Right renal pelvis (tissue), 4 donors: Measurements from ENCODE around the gene PPP2R5B. TPM values are rescaled to one million over a fixed set of nuclear protein-coding genes. Genes with fewer than 3 reads are reported as not detected.
A peak's percentile ranks its signal among the peaks of the same experiment; 100 is the strongest.
"Not testable (repeated sequence)": the region's sequence is repeated elsewhere in the genome, so short reads cannot be mapped to it uniquely, and the experiment has no call there.

ENCODE experiments used
- DNase-seq, 4 donors: peaks; one replicate each; pipeline ENCODE4 v3.0.0-alpha.2; 2013; ENCODE audit warnings: low read depth in 4 of 4, low spot score in 3 of 4, missing footprints in 1 of 4
- polyA plus RNA-seq, 4 donors: library from polyadenylated mRNA; unstranded; fragments of 120-200 nt; gene quantifications; one replicate each; pipeline ENCODE4 v1.2.1, GENCODE V29; 2013; ENCODE audit not compliant: insufficient read length in 4 of 4

The PPP2R5B gene
- polyA plus RNA-seq, 4 donors, result 14.9 to 18.8 (median 17.9) TPM

- no peak for DNase-seq
Measured at GRCh38 chr11:64969209-64969608, 44.7 kb downstream of the PPP2R5B start.

DNA sequence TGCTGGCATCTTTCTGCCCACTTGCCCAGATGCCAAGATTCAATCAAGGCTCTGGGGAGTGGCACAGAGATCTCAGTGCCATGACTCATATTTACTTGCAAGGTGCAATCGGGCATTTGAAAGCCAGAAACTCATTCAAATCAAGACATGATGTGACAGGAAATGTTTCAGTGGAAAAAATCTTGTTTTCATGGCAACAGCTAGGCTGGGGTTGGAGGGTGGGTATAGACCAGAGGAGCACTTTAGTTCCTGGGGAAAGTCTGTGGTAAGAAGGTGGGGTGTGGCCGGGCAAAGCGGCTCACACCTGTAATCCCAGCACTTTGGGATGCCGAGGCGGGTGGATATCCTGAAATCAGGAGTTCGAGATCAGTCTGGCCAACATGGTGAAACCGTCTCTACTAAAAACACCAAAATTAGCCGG lies 46.3 kb downstream of the PPP2R5B start:
- no peak for DNase-seq

DNA sequence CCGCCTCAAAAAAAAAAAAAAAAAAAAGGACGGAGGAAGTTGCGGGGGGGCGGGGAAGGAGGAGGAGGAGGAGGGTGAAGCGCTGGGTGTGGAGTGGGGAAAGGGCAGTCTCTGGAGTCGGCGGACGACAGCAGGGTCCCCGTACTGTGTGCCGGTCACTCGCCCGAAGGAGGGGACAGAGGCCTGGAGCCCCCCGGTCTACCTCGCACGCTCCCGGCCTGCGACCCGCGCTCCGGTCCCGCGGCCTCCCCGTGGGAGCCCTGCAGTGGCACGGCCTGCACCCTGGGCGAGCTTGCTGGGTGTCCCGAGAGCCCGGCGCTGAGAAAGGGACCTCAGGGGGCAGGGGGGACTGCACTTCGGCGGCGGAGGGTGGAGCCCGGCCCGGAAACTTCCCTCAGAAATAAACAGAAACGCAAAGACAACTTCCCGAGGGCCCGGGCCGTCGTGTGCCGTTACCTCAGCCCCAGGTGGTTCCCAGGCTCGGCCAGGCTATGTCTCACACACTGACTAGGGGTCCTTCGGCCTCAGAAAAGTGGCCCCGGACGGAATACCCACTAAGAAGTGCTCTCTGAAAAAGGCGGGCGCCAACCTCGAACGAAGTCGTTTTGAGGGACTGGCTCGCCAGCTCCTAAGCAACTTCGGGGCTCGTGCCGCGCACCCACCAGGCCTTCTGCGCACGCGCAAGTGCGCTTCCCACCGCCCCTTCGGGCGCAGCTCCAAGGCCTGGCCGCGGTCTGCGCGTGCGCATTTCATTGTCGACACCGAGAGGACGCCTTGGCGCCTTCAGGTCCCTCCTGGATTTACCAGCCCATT lies 47.1 kb downstream of the PPP2R5B start, which contains the start of gene MAJIN:
Gene MAJIN, minus strand, starts transcription at position 688 of the 813 bp plus-strand sequence. CDS start 12,703 bp downstream, outside the sequence.
- peak; percentile 77 to 84 (median 82) for DNase-seq

DNA sequence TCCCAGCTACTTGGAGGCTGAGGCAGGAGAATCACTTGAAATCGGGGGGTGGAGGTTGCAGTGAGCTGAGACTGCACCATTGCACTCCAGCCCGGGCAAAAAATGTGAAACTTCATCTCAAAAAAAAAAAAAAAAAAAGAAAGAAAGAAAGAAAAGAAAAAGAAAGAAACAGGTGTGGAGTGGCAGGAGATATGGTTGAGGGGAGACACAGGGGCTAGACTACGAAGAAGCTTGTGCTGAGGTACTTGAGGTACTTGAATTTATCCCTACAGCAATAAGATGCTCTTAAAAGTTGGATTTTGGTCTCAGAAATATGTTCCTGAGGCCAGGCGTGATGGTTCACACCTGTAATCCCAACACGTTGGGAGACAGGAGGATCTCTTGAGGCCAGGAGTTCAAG lies 49.6 kb downstream of the PPP2R5B start:
- DNase-seq, result no peak

- no peak for DNase-seq
Measured at GRCh38 chr11:64976651-64977050, 52.2 kb downstream of the PPP2R5B start.

DNA sequence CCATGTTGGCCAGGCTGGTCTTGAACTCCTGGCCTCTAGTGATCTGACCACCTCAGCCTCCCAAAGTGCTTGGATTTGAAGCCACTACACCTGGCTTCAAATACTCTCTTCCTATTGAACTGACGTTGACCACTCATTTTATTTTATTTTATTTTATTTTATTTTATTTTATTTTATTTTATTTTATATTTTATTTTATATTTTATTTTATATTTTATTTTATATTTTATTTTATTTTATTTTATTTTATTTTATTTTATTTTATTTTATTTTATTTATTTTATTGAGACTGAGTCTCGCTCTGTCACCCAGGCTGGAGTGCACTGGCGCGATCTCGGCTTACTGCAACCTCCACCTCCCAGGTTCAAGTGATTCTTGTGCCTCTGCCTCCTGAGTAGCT lies 58.9 kb downstream of the PPP2R5B start:
- DNase-seq, result not testable (repeated sequence)

Other genes with a start within 250 kb of the PPP2R5B start
- gene NRXN2, start 201.5 kb upstream of the PPP2R5B start, polyA plus RNA-seq, result 10 to 100 TPM; 15.5 to 27.8 (median 17.0) TPM
- gene RASGRP2, start 180.5 kb upstream of the PPP2R5B start, polyA plus RNA-seq, result 1 to 10 TPM; 3.3 to 6.4 (median 5.4) TPM
- gene PYGM, start 164.7 kb upstream of the PPP2R5B start, polyA plus RNA-seq, result 1 to 10 TPM; 1.5 to 3.0 (median 2.5) TPM
- 100 to 1,000 TPM; 304 to 417 (median 318) TPM for gene SF1, start 146.1 kb upstream of the PPP2R5B start, polyA plus RNA-seq
- 10 to 100 TPM; 21.4 to 21.5 (median 21.4) TPM for gene MAP4K2, start 121.5 kb upstream of the PPP2R5B start, polyA plus RNA-seq
- 10 to 100 TPM; 35.0 to 46.6 (median 40.6) TPM for gene MEN1, start 114.1 kb upstream of the PPP2R5B start, polyA plus RNA-seq
- 1 to 10 TPM; 4.4 to 7.1 (median 5.4) TPM for gene CDC42BPG, start 80.0 kb upstream of the PPP2R5B start, polyA plus RNA-seq
- 10 to 100 TPM; 54.1 to 69.5 (median 60.5) TPM for gene EHD1, start 46.1 kb upstream of the PPP2R5B start, polyA plus RNA-seq
- gene ATG2A, start 7.5 kb upstream of the PPP2R5B start, polyA plus RNA-seq, result 10 to 100 TPM; 15.5 to 25.9 (median 16.5) TPM
- 1 to 10 TPM in 3 of 4 donors, under 1 TPM in 1; 0.54 to 2.8 (median 1.9) TPM for gene GPHA2, start 11.2 kb downstream of the PPP2R5B start, polyA plus RNA-seq
- 1 to 10 TPM in 2 of 4 donors, under 1 TPM in 2; 0.80 to 1.5 (median 1.00) TPM for gene MAJIN, start 47.4 kb downstream of the PPP2R5B start, polyA plus RNA-seq
- gene BATF2, start 72.3 kb downstream of the PPP2R5B start, polyA plus RNA-seq, result 1 to 10 TPM; 3.2 to 3.5 (median 3.3) TPM
- 10 to 100 TPM; 52.3 to 70.2 (median 59.7) TPM for gene ARL2, start 89.5 kb downstream of the PPP2R5B start, polyA plus RNA-seq
- gene SNX15, start 102.8 kb downstream of the PPP2R5B start, polyA plus RNA-seq, result 10 to 100 TPM; 31.1 to 33.5 (median 31.9) TPM
- gene SAC3D1, start 116.5 kb downstream of the PPP2R5B start, polyA plus RNA-seq, result 10 to 100 TPM; 11.6 to 16.2 (median 12.6) TPM
- 10 to 100 TPM; 12.0 to 16.2 (median 13.1) TPM for gene NAALADL1, start 133.9 kb downstream of the PPP2R5B start, polyA plus RNA-seq
- gene CDCA5, start 159.4 kb downstream of the PPP2R5B start, polyA plus RNA-seq, result 10 to 100 TPM; 15.6 to 21.7 (median 18.7) TPM
- gene ZFPL1, start 159.5 kb downstream of the PPP2R5B start, polyA plus RNA-seq, result 10 to 100 TPM; 31.8 to 38.9 (median 32.7) TPM
- 100 to 1,000 TPM in 1 of 4 donors, 10 to 100 TPM in 3; 90.9 to 148 (median 99.2) TPM for gene VPS51, start 171.5 kb downstream of the PPP2R5B start, polyA plus RNA-seq
- gene TM7SF2, start 187.2 kb downstream of the PPP2R5B start, polyA plus RNA-seq, result 10 to 100 TPM; 77.6 to 95.7 (median 87.9) TPM
- gene ZNHIT2, start 193.0 kb downstream of the PPP2R5B start, polyA plus RNA-seq, result 10 to 100 TPM in 1 of 4 donors, 1 to 10 TPM in 3; 6.5 to 11.4 (median 6.9) TPM
- gene FAU, start 197.4 kb downstream of the PPP2R5B start, polyA plus RNA-seq, result 100 to 1,000 TPM; 558 to 873 (median 611) TPM
- gene MRPL49, start 197.6 kb downstream of the PPP2R5B start, polyA plus RNA-seq, result 10 to 100 TPM; 61.8 to 66.5 (median 64.0) TPM
- gene SYVN1, start 209.8 kb downstream of the PPP2R5B start, polyA plus RNA-seq, result 10 to 100 TPM; 47.0 to 54.9 (median 51.0) TPM
- under 1 TPM in 2 of 4 donors, not detected in 2; 0.15 to 0.17 TPM for gene SPDYC, start 245.5 kb downstream of the PPP2R5B start, polyA plus RNA-seq